Measurements from ENCODE around the gene CFAP65.

CFAP65 gene

DNA sequence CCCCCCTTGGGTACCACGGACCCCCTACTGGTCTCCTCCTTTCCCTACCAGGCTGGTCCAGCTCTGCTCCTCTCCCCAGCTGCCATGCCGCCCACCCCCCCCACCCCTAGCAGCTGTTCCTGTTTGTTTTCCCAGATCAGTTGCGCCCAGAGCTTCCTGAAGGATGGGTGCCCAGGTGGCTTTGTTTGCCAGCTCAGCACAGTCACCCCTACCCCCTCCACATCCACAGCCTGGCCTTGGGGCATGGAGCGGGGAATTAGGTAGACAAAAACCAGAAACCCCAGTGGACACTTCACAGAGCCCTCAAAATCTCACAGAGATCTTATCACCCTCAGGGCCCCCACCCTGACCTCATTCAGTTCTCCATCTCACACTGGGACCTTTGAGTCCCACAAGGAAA lies 44.4 kb downstream of the CFAP65 start:
- H2BK120ac ChIP-seq (ENCODE audit: low read depth, low read length): peak overlapping the region; percentile 3
- H3K27ac ChIP-seq (ENCODE audit: low read depth, low read length): no peak overlapping the region
- no peak for DNase-seq
- peak overlapping the region; percentile 99 for H2AK5ac ChIP-seq (ENCODE audit: low read length)
- no peak overlapping the region for H3K9ac ChIP-seq (ENCODE audit: low read length)
- H3K4me2 ChIP-seq (ENCODE audit: low read length): no peak overlapping the region
- peak overlapping the region; percentile 68 for H3K18ac ChIP-seq (ENCODE audit: low read length)
- no CpG with 5 or more reads among the region's 4 CpGs for WGBS (ENCODE audit: extremely low coverage, insufficient coverage, low lambda C conversion rate)
- peak overlapping the region; percentile 87 for H3K56ac ChIP-seq (ENCODE audit: low read length)
- no peak overlapping the region for H3K23ac ChIP-seq (ENCODE audit: low read length)
- H4K5ac ChIP-seq (ENCODE audit: low read length): no peak overlapping the region
- peak overlapping the region; percentile 44 for H3K4ac ChIP-seq (ENCODE audit: low read depth, low read length)
- H3K36me3 ChIP-seq (ENCODE audit: control insufficient read depth, insufficient read depth, low read length): no peaks in the 10 kb centered on the region
- peaks cover 37% of the 10 kb centered on the region for H3K4me1 ChIP-seq (ENCODE audit: control insufficient read depth, low read depth, low read length)
- no peaks in the 10 kb centered on the region for H3K79me2 ChIP-seq (ENCODE audit: control insufficient read depth, insufficient read depth, low read length)
- H3K4me3 ChIP-seq (ENCODE audit: low read length): no peak overlapping the region
- no peak overlapping the region for H2BK15ac ChIP-seq (replicated peaks; ENCODE audit: low read depth)
- H3K27me3 ChIP-seq (ENCODE audit: insufficient read depth, low read length, poor library complexity): peaks cover 37% of the 10 kb centered on the region
- H2BK5ac ChIP-seq (ENCODE audit: low read length): peak overlapping the region; percentile 31
- no peaks in the 10 kb centered on the region for H3K79me1 ChIP-seq (ENCODE audit: low read length)
- no peak overlapping the region for H4K8ac ChIP-seq (ENCODE audit: low read depth, low read length)

DNA sequence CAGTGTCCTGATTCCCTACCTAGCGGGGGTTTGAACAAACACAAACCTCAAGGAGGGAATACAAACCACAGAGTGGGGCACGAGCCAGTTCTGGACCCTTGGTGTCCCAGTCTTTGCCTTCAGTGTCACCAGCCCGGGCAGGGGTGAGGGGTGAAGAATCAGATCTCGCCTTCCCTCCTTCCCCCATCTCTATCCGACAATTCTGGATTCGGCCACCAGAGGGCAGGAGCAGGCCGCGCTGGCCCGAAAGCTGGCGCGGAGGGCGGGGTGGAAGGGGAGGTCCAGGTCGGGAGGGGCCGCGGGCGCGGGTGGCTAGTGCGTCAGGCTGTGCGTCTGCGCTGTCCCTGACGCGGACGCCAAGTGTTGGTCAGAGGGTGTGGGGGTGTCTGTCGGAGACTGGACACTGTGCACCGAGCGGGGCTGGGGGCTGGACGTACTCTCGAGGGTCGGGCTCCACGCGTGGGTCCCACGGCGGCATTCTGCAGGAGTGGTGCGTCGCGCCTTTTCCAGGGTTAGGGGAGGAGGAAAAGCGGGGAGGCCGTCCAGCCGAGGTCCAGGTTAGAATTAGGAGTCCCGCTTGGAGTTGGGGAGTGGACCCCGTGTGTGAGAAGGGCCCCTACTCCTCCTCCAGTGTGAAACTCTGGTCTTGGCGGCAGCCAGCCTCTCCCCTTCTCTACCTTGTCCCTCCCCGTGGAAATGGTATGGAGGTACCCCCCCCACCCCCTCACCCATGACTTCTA lies 45.2 kb downstream of the CFAP65 start:
- Histone ChIP-seq H2BK120ac (ENCODE audit: low read depth, low read length) (no peak overlapping the region), H3K27me3 (ENCODE audit: insufficient read depth, low read length, poor library complexity) (peaks cover 43% of the 10 kb centered on the region), H3K4me2 (ENCODE audit: low read length) (peak overlapping the region; percentile 30), H3K79me1 (ENCODE audit: low read length) (no peaks in the 10 kb centered on the region), H3K56ac (ENCODE audit: low read length) (peak overlapping the region; percentile 87), H3K4me3 (ENCODE audit: low read length) (no peak overlapping the region), H3K4me1 (ENCODE audit: control insufficient read depth, low read depth, low read length) (peaks cover 37% of the 10 kb centered on the region), H2AK5ac (ENCODE audit: low read length) (no peak overlapping the region), H3K23ac (ENCODE audit: low read length) (peak overlapping the region; percentile 15), H2BK5ac (ENCODE audit: low read length) (peak overlapping the region; percentile 20), H3K27ac (ENCODE audit: low read depth, low read length) (no peak overlapping the region), H3K4ac (ENCODE audit: low read depth, low read length) (peak overlapping the region; percentile 44), H4K8ac (ENCODE audit: low read depth, low read length) (no peak overlapping the region), H2BK15ac (replicated peaks; ENCODE audit: low read depth) (no peak overlapping the region), H3K9ac (ENCODE audit: low read length) (peak overlapping the region; percentile 60), H3K79me2 (ENCODE audit: control insufficient read depth, insufficient read depth, low read length) (no peaks in the 10 kb centered on the region), H3K18ac (ENCODE audit: low read length) (peak overlapping the region; percentile 2), H3K36me3 (ENCODE audit: control insufficient read depth, insufficient read depth, low read length) (no peaks in the 10 kb centered on the region), H4K5ac (ENCODE audit: low read length) (no peak overlapping the region)
- no CpG with 5 or more reads among the region's 43 CpGs for WGBS (ENCODE audit: extremely low coverage, insufficient coverage, low lambda C conversion rate)
- DNase-seq: peak; percentile 91

DNA sequence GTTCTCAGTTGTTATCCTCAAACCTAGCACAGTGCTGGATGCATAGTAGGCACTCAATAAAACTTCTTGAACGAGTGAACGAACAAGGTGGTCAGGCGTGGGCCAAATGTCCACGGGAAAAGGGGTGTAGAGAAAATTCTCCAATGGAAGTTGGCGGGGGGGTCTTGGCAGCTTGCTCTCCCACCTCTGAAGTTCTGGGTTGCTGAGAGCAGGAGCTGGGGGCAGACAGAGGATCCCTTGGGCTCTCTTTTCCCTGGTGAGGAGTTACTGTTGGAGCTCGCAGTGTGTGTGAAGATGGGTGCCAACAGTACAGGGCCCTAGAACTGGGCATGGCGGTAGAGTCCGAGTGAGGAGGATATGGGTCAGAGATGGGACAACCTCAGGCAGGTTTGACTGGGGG lies 45.8 kb downstream of the CFAP65 start:
- no peak overlapping the region for H4K5ac ChIP-seq (ENCODE audit: low read length)
- H3K79me1 ChIP-seq (ENCODE audit: low read length): no peaks in the 10 kb centered on the region
- no peak overlapping the region for H2BK15ac ChIP-seq (replicated peaks; ENCODE audit: low read depth)
- H3K18ac ChIP-seq (ENCODE audit: low read length): no peak overlapping the region
- H3K56ac ChIP-seq (ENCODE audit: low read length): no peak overlapping the region
- DNase-seq: no peak
- no peak overlapping the region for H3K23ac ChIP-seq (ENCODE audit: low read length)
- H4K8ac ChIP-seq (ENCODE audit: low read depth, low read length): no peak overlapping the region
- no peak overlapping the region for H3K27ac ChIP-seq (ENCODE audit: low read depth, low read length)
- no peak overlapping the region for H3K4me3 ChIP-seq (ENCODE audit: low read length)
- H3K4me2 ChIP-seq (ENCODE audit: low read length): no peak overlapping the region
- WGBS (ENCODE audit: extremely low coverage, insufficient coverage, low lambda C conversion rate): no CpG with 5 or more reads among the region's 8 CpGs
- peaks cover 32% of the 10 kb centered on the region for H3K4me1 ChIP-seq (ENCODE audit: control insufficient read depth, low read depth, low read length)
- no peak overlapping the region for H2BK5ac ChIP-seq (ENCODE audit: low read length)
- no peak overlapping the region for H3K9ac ChIP-seq (ENCODE audit: low read length)
- no peaks in the 10 kb centered on the region for H3K79me2 ChIP-seq (ENCODE audit: control insufficient read depth, insufficient read depth, low read length)
- no peak overlapping the region for H3K4ac ChIP-seq (ENCODE audit: low read depth, low read length)
- no peak overlapping the region for H2AK5ac ChIP-seq (ENCODE audit: low read length)
- no peaks in the 10 kb centered on the region for H3K36me3 ChIP-seq (ENCODE audit: control insufficient read depth, insufficient read depth, low read length)
- peaks cover 49% of the 10 kb centered on the region for H3K27me3 ChIP-seq (ENCODE audit: insufficient read depth, low read length, poor library complexity)
- no peak overlapping the region for H2BK120ac ChIP-seq (ENCODE audit: low read depth, low read length)

DNA sequence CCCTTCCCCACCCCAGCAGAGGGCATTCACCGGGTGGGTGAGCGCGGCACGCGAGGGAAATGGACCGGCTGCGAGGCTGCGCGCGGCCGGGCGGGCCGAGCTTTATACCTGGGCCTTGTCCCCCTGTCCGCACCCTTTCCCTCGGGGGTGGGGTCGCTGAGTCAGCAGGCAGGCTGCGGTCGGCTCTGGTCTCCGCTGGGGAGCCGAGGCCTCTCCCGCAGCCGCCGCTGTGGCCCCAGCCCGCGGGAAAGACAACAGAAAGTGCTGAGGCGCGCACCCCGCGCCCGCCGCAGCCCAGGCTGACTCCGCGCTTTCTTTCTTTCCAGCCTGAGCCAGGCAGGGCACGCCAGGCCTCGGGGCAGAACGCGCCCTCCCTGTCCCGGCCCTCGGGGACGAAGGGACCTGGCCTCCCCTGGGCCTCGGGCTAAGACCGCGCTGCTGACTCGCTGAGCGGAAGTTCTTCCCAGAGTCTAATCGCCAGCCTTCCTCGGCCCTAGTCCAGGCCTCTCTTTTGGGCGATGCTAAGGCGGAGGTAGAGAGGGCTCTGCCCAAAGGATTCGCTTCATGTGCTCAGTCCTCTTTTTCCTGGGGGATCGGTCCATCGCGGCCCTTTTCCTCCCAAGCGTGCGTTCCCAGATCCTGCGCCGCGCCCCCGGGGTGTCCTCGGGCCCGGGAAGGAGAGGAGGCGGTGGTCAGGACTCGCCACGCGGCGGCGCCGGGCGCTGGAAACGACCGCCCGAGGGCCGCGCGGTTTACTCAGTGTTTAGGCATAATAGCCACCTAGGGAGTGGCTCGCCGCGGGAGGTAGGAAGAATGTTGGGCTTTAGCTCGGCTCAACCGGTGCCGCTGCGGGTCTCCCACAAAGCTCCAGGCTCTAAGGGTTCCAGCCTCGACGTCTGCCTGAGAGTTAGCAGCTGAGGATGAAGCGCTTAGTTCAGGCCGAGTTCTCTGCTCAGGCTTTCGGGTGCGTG lies 47.7 kb downstream of the CFAP65 start, which contains the start of gene CRYBA2:
CRYBA2 (minus strand) TSS at position 78 of the 971 bp plus-strand sequence. CDS start 246 bp downstream, outside the sequence.
- peak within 1 kb of the TSS; percentile 94 for H3K23ac ChIP-seq (ENCODE audit: low read length)
- peak within 1 kb of the TSS; percentile 31 for H3K4me2 ChIP-seq (ENCODE audit: low read length)
- H2AK5ac ChIP-seq (ENCODE audit: low read length): no peak within 1 kb of the TSS
- WGBS (ENCODE audit: extremely low coverage, insufficient coverage, low lambda C conversion rate): no CpG with 5 or more reads among the region's 88 CpGs
- H3K18ac ChIP-seq (ENCODE audit: low read length): no peak within 1 kb of the TSS
- H3K27me3 ChIP-seq (ENCODE audit: insufficient read depth, low read length, poor library complexity): peaks cover 65% of the 10 kb centered on the region
- peak within 1 kb of the TSS; percentile 78 for H3K56ac ChIP-seq (ENCODE audit: low read length)
- H3K4me3 ChIP-seq (ENCODE audit: low read length): no peak within 1 kb of the TSS
- no peaks in the 10 kb centered on the region for H3K79me2 ChIP-seq (ENCODE audit: control insufficient read depth, insufficient read depth, low read length)
- H4K5ac ChIP-seq (ENCODE audit: low read length): no peak within 1 kb of the TSS
- H2BK5ac ChIP-seq (ENCODE audit: low read length): no peak within 1 kb of the TSS
- H3K9ac ChIP-seq (ENCODE audit: low read length): peak within 1 kb of the TSS; percentile 58
- H4K8ac ChIP-seq (ENCODE audit: low read depth, low read length): no peak within 1 kb of the TSS
- H3K4ac ChIP-seq (ENCODE audit: low read depth, low read length): no peak within 1 kb of the TSS
- H3K4me1 ChIP-seq (ENCODE audit: control insufficient read depth, low read depth, low read length): peaks cover 24% of the 10 kb centered on the region
- no peaks in the 10 kb centered on the region for H3K36me3 ChIP-seq (ENCODE audit: control insufficient read depth, insufficient read depth, low read length)
- no peak within 1 kb of the TSS for H2BK15ac ChIP-seq (replicated peaks; ENCODE audit: low read depth)
- DNase-seq: peak; percentile 40
- H3K79me1 ChIP-seq (ENCODE audit: low read length): no peaks in the 10 kb centered on the region
- H2BK120ac ChIP-seq (ENCODE audit: low read depth, low read length): no peak within 1 kb of the TSS
- no peak within 1 kb of the TSS for H3K27ac ChIP-seq (ENCODE audit: low read depth, low read length)

DNA sequence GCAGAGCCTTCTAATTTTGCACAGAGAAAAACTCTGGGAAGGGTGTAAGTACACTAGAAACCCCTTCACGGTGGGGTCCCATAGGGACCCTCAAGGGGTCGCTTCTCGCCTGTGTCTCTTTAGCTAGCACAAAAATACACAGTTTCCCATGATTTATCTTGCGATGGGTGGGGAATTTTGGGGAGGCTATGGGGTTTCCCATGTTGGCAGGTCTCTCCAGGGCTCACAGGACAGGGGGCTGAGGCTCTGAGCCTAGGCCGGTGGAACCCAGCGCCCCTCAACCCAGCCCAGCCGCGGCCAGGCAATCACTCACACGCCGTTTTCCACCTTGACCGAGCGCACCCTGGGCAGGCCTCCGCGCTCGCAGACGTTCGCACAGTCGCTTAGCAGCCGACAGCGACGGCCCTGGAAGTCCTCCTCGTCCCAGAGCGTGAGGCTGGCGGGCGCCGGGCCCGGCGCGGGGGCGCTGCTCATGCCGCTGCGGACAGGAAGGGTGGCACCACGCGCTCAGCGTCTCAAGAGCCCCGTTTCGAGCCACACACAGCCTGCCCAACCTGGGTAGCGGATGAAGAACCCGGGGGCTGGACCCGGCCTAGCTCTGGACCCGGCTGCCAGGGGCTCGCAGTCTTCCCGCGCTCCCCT lies 48.5 kb downstream of the CFAP65 start:
- no peak overlapping the region for H3K27ac ChIP-seq (ENCODE audit: low read depth, low read length)
- no peaks in the 10 kb centered on the region for H3K79me2 ChIP-seq (ENCODE audit: control insufficient read depth, insufficient read depth, low read length)
- no peak overlapping the region for H2AK5ac ChIP-seq (ENCODE audit: low read length)
- no peak overlapping the region for H3K4me3 ChIP-seq (ENCODE audit: low read length)
- no peak overlapping the region for H2BK5ac ChIP-seq (ENCODE audit: low read length)
- H3K27me3 ChIP-seq (ENCODE audit: insufficient read depth, low read length, poor library complexity): peaks cover 68% of the 10 kb centered on the region
- no peak overlapping the region for H4K8ac ChIP-seq (ENCODE audit: low read depth, low read length)
- no peak overlapping the region for H3K18ac ChIP-seq (ENCODE audit: low read length)
- H3K4me1 ChIP-seq (ENCODE audit: control insufficient read depth, low read depth, low read length): peaks cover 16% of the 10 kb centered on the region
- H3K4ac ChIP-seq (ENCODE audit: low read depth, low read length): no peak overlapping the region
- DNase-seq: peak; percentile 28
- no peak overlapping the region for H2BK15ac ChIP-seq (replicated peaks; ENCODE audit: low read depth)
- H3K56ac ChIP-seq (ENCODE audit: low read length): peak overlapping the region; percentile 78
- peak overlapping the region; percentile 58 for H3K9ac ChIP-seq (ENCODE audit: low read length)
- no peaks in the 10 kb centered on the region for H3K79me1 ChIP-seq (ENCODE audit: low read length)
- H2BK120ac ChIP-seq (ENCODE audit: low read depth, low read length): no peak overlapping the region
- H4K5ac ChIP-seq (ENCODE audit: low read length): no peak overlapping the region
- no CpG with 5 or more reads among the region's 44 CpGs for WGBS (ENCODE audit: extremely low coverage, insufficient coverage, low lambda C conversion rate)
- no peaks in the 10 kb centered on the region for H3K36me3 ChIP-seq (ENCODE audit: control insufficient read depth, insufficient read depth, low read length)
- H3K4me2 ChIP-seq (ENCODE audit: low read length): no peak overlapping the region
- peak overlapping the region; percentile 94 for H3K23ac ChIP-seq (ENCODE audit: low read length)

All from mesendoderm (in vitro differentiated cells).